Esophagus squamous epithelium (tissue), 5 donors: Measurements from ENCODE around the gene GBF1. TPM values are rescaled to one million over a fixed set of nuclear protein-coding genes. Genes with fewer than 3 reads are reported as not detected.

Source experiments
- DNase-seq: peaks from one replicate; lab custom pipeline; 2025; lab: John Stamatoyannopoulos, UW
- H3K27ac ChIP-seq, 4 donors: fragments of 200-600 bp; sonication (generic); one replicate each; pipeline ENCODE4 v1.5.1; 2016 to 2019; ENCODE audit warnings: mild to moderate bottlenecking in 1 of 4
- H3K27me3 ChIP-seq, 4 donors: fragments of 200-600 bp; sonication (generic); 1 replicate in 3 of 4; 2 replicates in 1 of 4; pipeline versions ENCODE4 v1.5.1 to v1.6.0; 2017 to 2021; ENCODE audit warnings: antibody characterized with exemption in 1 of 4
- H3K36me3 ChIP-seq, 3 donors: fragments of 200-600 bp; sonication (generic); one replicate each; pipeline ENCODE4 v1.5.1; 2016 to 2019
- H3K4me1 ChIP-seq, 3 donors: fragments of 200-600 bp; sonication (generic); one replicate each; pipeline ENCODE4 v1.5.1; 2017 to 2019
- H3K4me3 ChIP-seq, 4 donors: fragments of 200-600 bp; sonication (generic); 1 replicate in 3 of 4; 2 replicates in 1 of 4; pipeline ENCODE4 v1.5.1; 2016 to 2019; ENCODE audit warnings: mild to moderate bottlenecking in 2 of 4, moderate library complexity in 1 of 4
- H3K9me3 ChIP-seq, 3 donors: fragments of 200-600 bp; sonication (generic); one replicate each; pipeline ENCODE4 v1.5.1; 2016 to 2019
- POLR2A ChIP-seq, 4 donors: fragments of 450-650 bp; IDR thresholded peaks; one replicate each; pipeline ENCODE4 v1.6.1; 2017; ENCODE audit warnings: antibody characterized with exemption in 4 of 4, mild to moderate bottlenecking in 4 of 4, moderate library complexity in 3 of 4
- WGBS, 2 donors: methylation state at CpG; one replicate each; pipeline ENCODE4 v1.1.5; 2018; 5-methylcytosine and 5-hydroxymethylcytosine counted together
- intact Hi-C: fragments of 100-400 bp; cut with DNase I; formaldehyde crosslinking; loops from one replicate; pipeline ENCODE4 v1.15.0; 2022
- total RNA-seq, 4 donors: library from RNA; depleted of rRNA; stranded (reverse); fragments of >200 nt; gene quantifications; one replicate each; pipeline ENCODE4 v1.1.0, GENCODE V29; 2016
- TF ChIP-seq, protein P1 (sequence below), 6 experiments: fragments of 450-650 bp in 4 of 6; fragments of 200-600 bp in 2 of 6; sonication (generic) in 2 of 6; IDR thresholded peaks; one replicate each; pipeline ENCODE4 v1.5.1; 2016 to 2019; ENCODE audit warnings: antibody characterized with exemption in 6 of 6, mild to moderate bottlenecking in 4 of 6, moderate library complexity in 4 of 6
- donor health status: DM: yes; HTN: yes; CAD: no.

Gene GBF1
- total RNA-seq, 4 donors from 2014 or later: 22.5 to 39.0 (median 28.6) TPM

DNA sequence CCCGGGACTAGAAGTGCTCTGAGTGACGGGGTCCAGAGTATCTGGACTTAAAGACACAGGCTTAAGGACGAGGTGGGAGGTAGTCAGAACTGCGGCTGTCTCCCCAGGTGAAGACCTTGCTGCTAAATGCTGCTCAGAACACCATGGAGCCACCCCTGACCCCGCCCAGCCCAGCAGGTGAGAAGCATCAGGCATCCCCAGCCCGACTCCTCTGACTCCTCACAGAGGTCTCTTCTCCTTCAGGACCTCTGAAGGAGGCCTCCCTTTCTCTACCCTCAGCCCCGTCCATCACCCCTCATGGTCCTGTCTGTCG is 156.0 kb downstream of the GBF1 start:
- intact Hi-C loops: no loop called here
- WGBS, 2 donors: 82 to 89% methylated on average over 6 to 7 of the region's 8 CpGs
- Histone ChIP-seq H3K4me3 (no peak overlapping the region), H3K36me3 (peaks cover 17 to 57% (median 27%) of the 10 kb centered on the region in 3 donors), H3K27me3 (peaks cover 0 to 6% (median 0%) of the 10 kb centered on the region in 4 donors), H3K4me1 (peaks cover 25 to 56% (median 34%) of the 10 kb centered on the region in 3 donors), H3K27ac (no peak overlapping the region), H3K9me3 (no peaks in the 10 kb centered on the region)
- TF ChIP-seq POLR2A (IDR thresholded peaks at IDR 0.05): no peak
- TF ChIP-seq, protein P1, sequence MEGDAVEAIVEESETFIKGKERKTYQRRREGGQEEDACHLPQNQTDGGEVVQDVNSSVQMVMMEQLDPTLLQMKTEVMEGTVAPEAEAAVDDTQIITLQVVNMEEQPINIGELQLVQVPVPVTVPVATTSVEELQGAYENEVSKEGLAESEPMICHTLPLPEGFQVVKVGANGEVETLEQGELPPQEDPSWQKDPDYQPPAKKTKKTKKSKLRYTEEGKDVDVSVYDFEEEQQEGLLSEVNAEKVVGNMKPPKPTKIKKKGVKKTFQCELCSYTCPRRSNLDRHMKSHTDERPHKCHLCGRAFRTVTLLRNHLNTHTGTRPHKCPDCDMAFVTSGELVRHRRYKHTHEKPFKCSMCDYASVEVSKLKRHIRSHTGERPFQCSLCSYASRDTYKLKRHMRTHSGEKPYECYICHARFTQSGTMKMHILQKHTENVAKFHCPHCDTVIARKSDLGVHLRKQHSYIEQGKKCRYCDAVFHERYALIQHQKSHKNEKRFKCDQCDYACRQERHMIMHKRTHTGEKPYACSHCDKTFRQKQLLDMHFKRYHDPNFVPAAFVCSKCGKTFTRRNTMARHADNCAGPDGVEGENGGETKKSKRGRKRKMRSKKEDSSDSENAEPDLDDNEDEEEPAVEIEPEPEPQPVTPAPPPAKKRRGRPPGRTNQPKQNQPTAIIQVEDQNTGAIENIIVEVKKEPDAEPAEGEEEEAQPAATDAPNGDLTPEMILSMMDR (IDR thresholded peaks at IDR 0.05): no peak
- DNase-seq: no peak

DNA sequence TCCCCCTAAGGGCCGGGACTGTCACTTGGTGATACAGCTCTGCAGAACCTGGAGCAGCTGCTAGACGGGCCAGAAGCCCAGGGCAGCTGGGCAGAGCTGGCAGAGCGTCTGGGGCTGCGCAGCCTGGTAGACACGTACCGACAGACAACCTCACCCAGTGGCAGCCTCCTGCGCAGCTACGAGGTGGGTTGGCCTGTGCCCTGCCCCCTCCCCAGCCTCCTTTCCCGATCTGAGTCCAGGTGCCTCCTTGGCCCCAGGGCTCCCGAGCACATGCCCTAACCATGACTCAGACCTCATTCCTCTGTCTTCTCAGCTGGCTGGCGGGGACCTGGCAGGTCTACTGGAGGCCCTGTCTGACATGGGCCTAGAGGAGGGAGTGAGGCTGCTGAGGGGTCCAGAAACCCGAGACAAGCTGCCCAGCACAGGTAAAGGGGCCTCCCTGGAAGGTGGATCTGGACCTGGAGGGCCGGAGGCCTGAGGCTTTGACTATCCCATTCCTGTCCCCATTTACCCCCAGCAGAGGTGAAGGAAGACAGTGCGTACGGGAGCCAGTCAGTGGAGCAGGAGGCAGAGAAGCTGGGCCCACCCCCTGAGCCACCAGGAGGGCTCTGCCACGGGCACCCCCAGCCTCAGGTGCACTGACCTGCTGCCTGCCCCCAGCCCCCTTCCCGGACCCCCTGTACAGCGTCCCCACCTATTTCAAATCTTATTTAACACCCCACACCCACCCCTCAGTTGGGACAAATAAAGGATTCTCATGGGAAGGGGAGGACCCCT is 156.6 kb downstream of the GBF1 start:
- peaks cover 0 to 9% (median 0%) of the 10 kb centered on the region in 4 donors for H3K27me3 ChIP-seq
- H3K4me3 ChIP-seq: no peak overlapping the region
- peaks cover 17 to 52% (median 27%) of the 10 kb centered on the region in 3 donors for H3K36me3 ChIP-seq
- TF ChIP-seq, protein P1 (IDR thresholded peaks at IDR 0.05): no peak
- no peak for TF ChIP-seq POLR2A (IDR thresholded peaks at IDR 0.05)
- peaks cover 19 to 50% (median 28%) of the 10 kb centered on the region in 3 donors for H3K4me1 ChIP-seq
- DNase-seq: no peak
- WGBS, 2 donors: 56 to 100% methylated on average over 2 to 4 of the region's 18 CpGs
- intact Hi-C loops: no loop called here
- no peak overlapping the region for H3K27ac ChIP-seq
- H3K9me3 ChIP-seq: no peaks in the 10 kb centered on the region

DNA sequence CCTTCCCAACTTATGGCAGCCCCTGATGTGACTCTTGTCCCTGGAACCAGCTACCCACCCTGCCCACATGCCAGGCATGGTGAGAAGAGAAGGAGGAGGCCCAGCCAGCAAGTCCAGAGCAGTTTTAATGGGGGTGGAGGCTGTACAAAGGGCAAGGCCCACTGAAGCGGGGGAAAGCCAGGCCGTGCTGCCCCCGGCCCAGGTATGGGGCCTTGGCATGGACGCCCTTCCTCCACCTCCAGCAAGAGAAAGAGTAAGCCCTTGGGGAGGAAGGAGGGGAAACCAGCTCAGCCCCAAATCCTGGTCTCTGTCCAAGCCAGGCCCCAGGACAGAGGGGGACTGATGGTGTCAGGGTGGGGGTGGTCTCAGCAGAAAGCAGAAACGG is 157.2 kb downstream of the GBF1 start:
- H3K27me3 ChIP-seq: peaks cover 0 to 14% (median 0%) of the 10 kb centered on the region in 4 donors
- H3K4me1 ChIP-seq: peaks cover 16 to 44% (median 22%) of the 10 kb centered on the region in 3 donors
- no peak overlapping the region for H3K4me3 ChIP-seq
- H3K36me3 ChIP-seq: peaks cover 17 to 46% (median 27%) of the 10 kb centered on the region in 3 donors
- no peak for DNase-seq
- H3K9me3 ChIP-seq: no peaks in the 10 kb centered on the region
- TF ChIP-seq, protein P1 (IDR thresholded peaks at IDR 0.05): no peak
- no peak for TF ChIP-seq POLR2A (IDR thresholded peaks at IDR 0.05)
- H3K27ac ChIP-seq: no peak overlapping the region
- intact Hi-C loops: no loop called here
- 53 to 73% methylated on average over 2 of the region's 5 CpGs for WGBS, 2 donors

DNA sequence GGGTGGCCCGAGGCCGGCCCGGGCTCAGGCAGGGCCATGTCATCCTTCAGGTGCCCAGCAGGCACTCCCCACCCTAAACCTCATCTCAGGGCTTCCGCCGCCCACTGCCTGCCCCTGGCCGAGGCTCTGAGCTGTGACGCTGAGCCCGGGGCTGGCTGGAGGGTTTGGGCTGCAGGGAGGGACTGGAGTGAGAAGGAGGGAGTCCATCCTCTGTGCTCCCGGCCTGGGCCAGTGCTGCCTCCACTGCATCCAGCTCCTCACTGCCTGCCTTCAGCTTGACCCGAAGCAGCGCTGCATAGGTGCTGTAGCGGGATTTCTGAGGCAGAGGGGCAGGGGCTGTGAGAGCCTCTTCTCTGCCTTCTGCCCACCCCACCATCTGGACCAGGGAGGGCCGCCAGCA is 157.8 kb downstream of the GBF1 start:
- H3K27me3 ChIP-seq: peaks cover 0 to 21% (median under 1%) of the 10 kb centered on the region in 4 donors
- DNase-seq: no peak
- no peak overlapping the region for H3K27ac ChIP-seq
- H3K4me3 ChIP-seq: no peak overlapping the region
- TF ChIP-seq, protein P1 (IDR thresholded peaks at IDR 0.05): no peak
- TF ChIP-seq POLR2A (IDR thresholded peaks at IDR 0.05): no peak
- peaks cover 15 to 41% (median 20%) of the 10 kb centered on the region in 3 donors for H3K4me1 ChIP-seq
- H3K36me3 ChIP-seq: peaks cover 17 to 40% (median 27%) of the 10 kb centered on the region in 3 donors
- WGBS, 2 donors: 89% methylated on average over 3 of the region's 13 CpGs; no CpG with 5 or more reads in 1 of the 2 donors
- no peaks in the 10 kb centered on the region for H3K9me3 ChIP-seq
- intact Hi-C loops: no loop called here

DNA sequence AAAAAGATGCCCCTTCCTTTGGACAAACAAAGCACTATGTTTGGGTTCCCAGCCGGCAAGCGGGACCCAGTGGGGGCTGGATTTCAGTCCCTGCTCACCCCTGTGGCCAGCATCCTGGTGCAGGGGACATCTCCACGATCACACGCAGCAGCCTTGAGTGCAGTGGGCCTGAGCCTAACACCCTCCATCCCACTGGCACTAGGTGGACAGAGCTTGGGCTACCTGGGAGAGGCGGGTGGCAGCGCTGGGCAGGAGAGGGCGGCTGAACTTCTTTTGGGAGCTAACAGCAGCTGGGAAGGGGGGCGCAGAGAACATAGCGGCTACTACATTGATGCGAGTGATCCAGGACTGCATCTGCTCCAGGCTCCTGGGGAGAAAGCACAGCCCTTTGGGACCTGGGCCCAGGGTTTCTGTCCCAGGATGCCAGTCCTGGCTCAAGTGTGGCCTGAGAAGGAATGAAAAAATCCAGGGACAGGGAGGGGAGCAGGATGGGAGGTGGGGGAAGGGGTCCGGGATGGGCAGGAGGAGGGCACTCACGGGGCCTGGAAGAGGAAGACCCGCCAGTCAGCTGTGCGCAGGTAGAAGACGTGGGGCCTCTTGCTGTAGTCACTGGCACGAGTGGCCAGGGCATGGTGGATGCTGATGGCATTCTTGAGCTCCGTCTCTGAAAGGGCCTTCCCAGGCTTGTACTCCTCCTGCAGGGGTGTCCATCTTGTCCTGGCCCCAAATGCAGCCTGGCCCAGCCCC is 159.2 kb downstream of the GBF1 start:
- Histone ChIP-seq H3K4me3 (no peak overlapping the region), H3K27me3 (peaks cover 0 to 35% (median 8%) of the 10 kb centered on the region in 4 donors), H3K4me1 (peaks cover 11 to 40% (median 18%) of the 10 kb centered on the region in 3 donors), H3K9me3 (no peaks in the 10 kb centered on the region), H3K27ac (no peak overlapping the region), H3K36me3 (peaks cover 17 to 34% (median 27%) of the 10 kb centered on the region in 3 donors)
- no peak for TF ChIP-seq POLR2A (IDR thresholded peaks at IDR 0.05)
- TF ChIP-seq, protein P1 (IDR thresholded peaks at IDR 0.05): no peak
- intact Hi-C loops: no loop called here
- DNase-seq: no peak
- WGBS, 2 donors: 83 to 85% methylated on average over 9 to 14 of the region's 17 CpGs
